Chondrocyte (in vitro differentiated cells): ENCODE data around the gene CTIF. TPM values are rescaled to one million over a fixed set of nuclear protein-coding genes. Genes with fewer than 3 reads are reported as not detected.
A peak's percentile ranks its signal among the peaks of the same experiment; 100 is the strongest.

Source experiments
- DNase-seq: peaks from one replicate; pipeline ENCODE4 v3.0.0; 2021; ENCODE audit warnings: mixed read lengths, low spot score
- H3K27ac Mint-ChIP-seq: one replicate; pipeline ENCODE4 v1.8.0; 2021; ENCODE audit warnings: mild to moderate bottlenecking, moderate library complexity, mixed read lengths; ENCODE audit not compliant: unreplicated experiment
- H3K27me3 Mint-ChIP-seq: 2 replicates; pipeline ENCODE4 v1.8.0; 2021; ENCODE audit warnings: low read depth, mixed read lengths
- H3K36me3 Mint-ChIP-seq: 2 replicates; pipeline ENCODE4 v1.8.0; 2021; ENCODE audit warnings: low read depth, mixed read lengths
- H3K4me1 Mint-ChIP-seq: 2 replicates; pipeline ENCODE4 v1.8.0; 2021; ENCODE audit warnings: low read depth, mild to moderate bottlenecking, mixed read lengths
- H3K4me3 Mint-ChIP-seq: one replicate; pipeline ENCODE4 v1.8.0; 2021; ENCODE audit warnings: mild to moderate bottlenecking, moderate library complexity, mixed read lengths; ENCODE audit not compliant: unreplicated experiment
- H3K9me3 Mint-ChIP-seq: 2 replicates; pipeline ENCODE4 v1.8.0; 2021; ENCODE audit warnings: low read depth, mixed read lengths
- CTCF ChIP-seq: fragments of 200-600 bp; sonication (generic); IDR thresholded peaks from 2 replicates; pipeline ENCODE4 v1.5.0; 2021; ENCODE audit warnings: antibody characterized with exemption, mild to moderate bottlenecking, moderate library complexity
- total RNA-seq: library from RNA; stranded (reverse); gene quantifications from 3 replicates; pipeline ENCODE4 v1.2.1, GENCODE V29; 2021

CTIF gene
- total RNA-seq, 1 donor from 2014 or later, result 184 TPM

GRCh38 chr18:48527461-48527860 lies 11.4 kb upstream of the CTIF start:
- Mint-ChIP-seq H3K9me3 (no peaks in the 10 kb centered on the region), H3K27me3 (no peaks in the 10 kb centered on the region), H3K4me1 (peaks cover 23% of the 10 kb centered on the region), H3K27ac (no peak overlapping the region), H3K4me3 (no peak overlapping the region), H3K36me3 (no peaks in the 10 kb centered on the region)
- DNase-seq, result no peak
- TF ChIP-seq CTCF, result no peak

GRCh38 chr18:48528861-48529260 lies 10.0 kb upstream of the CTIF start:
- DNase-seq, result no peak
- Mint-ChIP-seq H3K9me3 (no peaks in the 10 kb centered on the region), H3K4me3 (no peak overlapping the region), H3K36me3 (no peaks in the 10 kb centered on the region), H3K27me3 (no peaks in the 10 kb centered on the region), H3K4me1 (peaks cover 30% of the 10 kb centered on the region), H3K27ac (no peak overlapping the region)
- no peak for TF ChIP-seq CTCF

- H3K27ac Mint-ChIP-seq, result peak overlapping the region; percentile 78
- no peaks in the 10 kb centered on the region for H3K9me3 Mint-ChIP-seq
- H3K4me1 Mint-ChIP-seq, result peaks cover 39% of the 10 kb centered on the region
- DNase-seq, result no peak
- no peak for TF ChIP-seq CTCF
- no peak overlapping the region for H3K4me3 Mint-ChIP-seq
- no peaks in the 10 kb centered on the region for H3K36me3 Mint-ChIP-seq
- no peaks in the 10 kb centered on the region for H3K27me3 Mint-ChIP-seq
Observed at GRCh38 chr18:48529796-48530195, 9.0 kb upstream of the CTIF start.

GRCh38 chr18:48530399-48531081 lies 8.3 kb upstream of the CTIF start:
- Mint-ChIP-seq H3K4me1 (peaks cover 47% of the 10 kb centered on the region), H3K36me3 (no peaks in the 10 kb centered on the region), H3K27me3 (no peaks in the 10 kb centered on the region), H3K9me3 (no peaks in the 10 kb centered on the region), H3K27ac (peak overlapping the region; percentile 78), H3K4me3 (no peak overlapping the region)
- no peak for DNase-seq
- TF ChIP-seq CTCF, result no peak

- no peak overlapping the region for H3K4me3 Mint-ChIP-seq
- TF ChIP-seq CTCF, result no peak
- peak overlapping the region; percentile 42 for H3K27ac Mint-ChIP-seq
- H3K27me3 Mint-ChIP-seq, result no peaks in the 10 kb centered on the region
- H3K9me3 Mint-ChIP-seq, result no peaks in the 10 kb centered on the region
- DNase-seq, result no peak
- H3K4me1 Mint-ChIP-seq, result peaks cover 52% of the 10 kb centered on the region
- no peaks in the 10 kb centered on the region for H3K36me3 Mint-ChIP-seq
Observed at GRCh38 chr18:48531082-48531403, 7.8 kb upstream of the CTIF start.
